CD14-positive monocyte (primary cell): ENCODE results near the gene CACNB4. TPM values are rescaled to one million over a fixed set of nuclear protein-coding genes. Genes with fewer than 3 reads are reported as not detected.

Source experiments
- DNase-seq, 3 donors: peaks; one replicate each; pipeline ENCODE4 v3.0.0-alpha.2; 2011 to 2022
- H2AFZ ChIP-seq: 2 replicates; pipeline ENCODE4 v1.6.0; 2012; ENCODE audit warnings: mild to moderate bottlenecking, low read depth, low read length, inconsistent platforms; ENCODE audit not compliant: insufficient read depth, poor library complexity, severe bottlenecking
- H3K27ac ChIP-seq, 2 donors: 1 replicate in 1 of 2; 2 replicates in 1 of 2; pipeline ENCODE4 v1.5.1; 2012 to 2013; ENCODE audit warnings: low read length in 2 of 2, control low read depth in 1 of 2, inconsistent platforms in 1 of 2, low read depth in 1 of 2, mild to moderate bottlenecking in 1 of 2
- H3K27me3 ChIP-seq, 2 donors: one replicate each; pipeline versions ENCODE4 v1.6.0 to v1.6.1; 2011 to 2013; ENCODE audit warnings: low read length in 2 of 2; ENCODE audit not compliant: control insufficient read depth in 2 of 2, insufficient read depth in 2 of 2
- H3K36me3 ChIP-seq, 2 donors: replicated peaks in 1 of 2; 1 replicate in 1 of 2; 2 replicates in 1 of 2; pipeline versions ENCODE4 v1.5.1 to v1.6.1; 2012 to 2013; ENCODE audit warnings: low read length in 2 of 2, control low read depth in 1 of 2, inconsistent platforms in 1 of 2, mild to moderate bottlenecking in 1 of 2; ENCODE audit not compliant: insufficient read depth in 2 of 2, control insufficient read depth in 1 of 2
- H3K4me1 ChIP-seq, 2 donors: 1 replicate in 1 of 2; 2 replicates in 1 of 2; pipeline versions ENCODE4 v1.5.1 to v1.6.1; 2012 to 2013; ENCODE audit warnings: low read length in 2 of 2, control low read depth in 1 of 2, inconsistent platforms in 1 of 2, mild to moderate bottlenecking in 1 of 2, moderate library complexity in 1 of 2; ENCODE audit not compliant: insufficient read depth in 2 of 2, control insufficient read depth in 1 of 2
- H3K4me2 ChIP-seq: replicated peaks from 2 replicates; pipeline ENCODE3; 2012; ENCODE audit warnings: low read length, moderate library complexity, mild to moderate bottlenecking; ENCODE audit not compliant: poor library complexity, severe bottlenecking; ENCODE audit errors: extremely low read depth
- H3K4me3 ChIP-seq, 3 experiments: fragments of 200-600 bp in 1 of 3; sonication (generic) in 1 of 3; replicated peaks in 1 of 3; 1 replicate in 2 of 3; 2 replicates in 1 of 3; pipeline ENCODE4 v1.5.1; 2011 to 2013; ENCODE audit warnings: low read length in 3 of 3, mild to moderate bottlenecking in 3 of 3, control low read depth in 2 of 3, low read depth in 2 of 3, inconsistent platforms in 1 of 3, moderate library complexity in 1 of 3
- H3K79me2 ChIP-seq: 2 replicates; pipeline ENCODE4 v1.6.0; 2012; ENCODE audit warnings: mild to moderate bottlenecking, control low read depth, inconsistent platforms, low read length, moderate library complexity; ENCODE audit not compliant: insufficient read depth
- H3K9ac ChIP-seq: 2 replicates; pipeline ENCODE4 v1.6.0; 2017; ENCODE audit warnings: low read length, mild to moderate bottlenecking; ENCODE audit not compliant: insufficient read depth, poor library complexity, severe bottlenecking
- H3K9me3 ChIP-seq, 2 donors: replicated peaks in 1 of 2; 1 replicate in 1 of 2; 2 replicates in 1 of 2; pipeline versions ENCODE4 v1.5.1 to v1.6.1; 2012 to 2013; ENCODE audit warnings: low read length in 2 of 2, control low read depth in 1 of 2; ENCODE audit not compliant: control insufficient read depth in 1 of 2, insufficient read depth in 1 of 2
- H4K20me1 ChIP-seq: 2 replicates; pipeline ENCODE4 v1.6.0; 2012; ENCODE audit warnings: mild to moderate bottlenecking, low read length, control low read depth, moderate library complexity; ENCODE audit not compliant: insufficient read depth
- H3K27ac Mint-ChIP-seq, 7 donors: one replicate each; pipeline ENCODE4 v1.8.0; 2020; ENCODE audit warnings: mild to moderate bottlenecking in 7 of 7, mixed read lengths in 7 of 7, moderate library complexity in 6 of 7, inconsistent platforms in 2 of 7
- H3K27me3 Mint-ChIP-seq, 3 donors: one replicate each; pipeline ENCODE4 v1.8.0; 2021 to 2022; ENCODE audit warnings: low read depth in 3 of 3, mild to moderate bottlenecking in 3 of 3, mixed read lengths in 3 of 3, moderate library complexity in 3 of 3, inconsistent platforms in 1 of 3
- H3K36me3 Mint-ChIP-seq, 2 donors: one replicate each; pipeline ENCODE4 v1.8.0; 2020; ENCODE audit warnings: mixed read lengths in 2 of 2, inconsistent platforms in 1 of 2, mild to moderate bottlenecking in 1 of 2
- H3K4me1 Mint-ChIP-seq: one replicate; pipeline ENCODE4 v1.8.0; 2020; ENCODE audit warnings: mild to moderate bottlenecking, mixed read lengths
- H3K4me3 Mint-ChIP-seq, 2 donors: one replicate each; pipeline ENCODE4 v1.8.0; 2020; ENCODE audit warnings: mild to moderate bottlenecking in 2 of 2, mixed read lengths in 2 of 2, moderate library complexity in 1 of 2
- H3K9me3 Mint-ChIP-seq, 7 donors: one replicate each; pipeline ENCODE4 v1.8.0; 2020 to 2022; ENCODE audit warnings: mixed read lengths in 7 of 7, mild to moderate bottlenecking in 6 of 7, moderate library complexity in 6 of 7, inconsistent platforms in 2 of 7
- WGBS: methylation state at CpG from one replicate; pipeline ENCODE4 v1.1.5; 2013; ENCODE audit warnings: missing lambda C conversion rate; ENCODE audit not compliant: insufficient coverage; 5-methylcytosine and 5-hydroxymethylcytosine counted together
- intact Hi-C, 2 donors: fragments of 100-400 bp; cut with micrococcal nuclease; formaldehyde crosslinking; loops; one replicate each; pipeline versions ENCODE4 v1.15.0 to v1.15.1; 2023
- polyA plus RNA-seq, 3 donors: library from polyadenylated mRNA; depleted of rRNA in 1 of 3; unstranded in 2 of 3; stranded (reverse) in 1 of 3; fragments of 300-500 nt in 2 of 3; fragments of >200 nt in 1 of 3; fragmentation: Illumina TruSeq in 2 of 3; gene quantifications; 1 replicate in 2 of 3; 2 replicates in 1 of 3; pipeline ENCODE4 v1.2.3, GENCODE V29; 2012 to 2021
- TF ChIP-seq, protein P1 (sequence below): fragments of 200-600 bp; IDR thresholded peaks from one replicate; pipeline ENCODE4 v1.8.0; 2022; ENCODE audit warnings: antibody characterized with exemption, mild to moderate bottlenecking

CACNB4 gene
- polyA plus RNA-seq, 3 donors = 0.44 to 1.9 (median 1.1) TPM

DNA sequence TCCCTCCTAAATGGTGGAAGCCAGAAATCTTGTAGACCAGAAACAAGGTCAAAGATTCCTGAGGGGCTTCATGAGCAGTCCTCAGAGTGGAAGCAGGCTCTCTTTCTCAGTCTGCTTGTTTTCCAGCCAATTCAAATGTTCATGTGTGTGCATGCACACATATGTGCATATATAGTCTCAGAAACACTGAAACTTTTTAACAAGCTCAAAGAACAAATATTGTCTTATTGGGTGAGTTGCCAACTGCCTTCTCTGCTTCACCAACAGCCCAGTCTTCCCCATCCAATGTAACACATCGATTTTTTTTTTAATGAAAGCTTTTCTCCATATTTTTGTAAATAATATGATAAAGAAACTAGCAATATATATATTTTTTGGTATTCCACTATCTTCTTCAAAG lies 3.7 kb downstream of the CACNB4 start:
- Mint-ChIP-seq H3K27me3 (peaks cover 22 to 42% (median 26%) of the 10 kb centered on the region in 3 donors), H3K4me3 (no peak overlapping the region), H3K4me1 (peaks cover 43% of the 10 kb centered on the region), H3K27ac (no peak overlapping the region), H3K9me3 (peaks cover 0 to 17% (median 3%) of the 10 kb centered on the region in 7 donors), H3K36me3 (peaks cover 2 to 6% of the 10 kb centered on the region in 2 donors)
- no peak overlapping the region for H3K4me3 ChIP-seq
- no peaks in the 10 kb centered on the region for H3K36me3 ChIP-seq
- no CpG with 5 or more reads among the region's 1 CpG for WGBS
- no peaks in the 10 kb centered on the region for H4K20me1 ChIP-seq
- no peak for DNase-seq
- H3K9me3 ChIP-seq = no peaks in the 10 kb centered on the region
- no peak overlapping the region for H3K9ac ChIP-seq
- peaks cover 28 to 32% of the 10 kb centered on the region in 2 donors for H3K4me1 ChIP-seq
- intact Hi-C loops = loop anchor here in 1 of 2 donors (5.0 kb wide), 1 partner anchor 48 kb away; no protein-coding TSS in a partner anchor
- peaks cover 15 to 32% of the 10 kb centered on the region in 2 donors for H3K27me3 ChIP-seq
- no peak overlapping the region for H2AFZ ChIP-seq
- no peaks in the 10 kb centered on the region for H3K79me2 ChIP-seq
- no peak overlapping the region for H3K27ac ChIP-seq
- H3K4me2 ChIP-seq = no peak overlapping the region
- TF ChIP-seq, protein P1, sequence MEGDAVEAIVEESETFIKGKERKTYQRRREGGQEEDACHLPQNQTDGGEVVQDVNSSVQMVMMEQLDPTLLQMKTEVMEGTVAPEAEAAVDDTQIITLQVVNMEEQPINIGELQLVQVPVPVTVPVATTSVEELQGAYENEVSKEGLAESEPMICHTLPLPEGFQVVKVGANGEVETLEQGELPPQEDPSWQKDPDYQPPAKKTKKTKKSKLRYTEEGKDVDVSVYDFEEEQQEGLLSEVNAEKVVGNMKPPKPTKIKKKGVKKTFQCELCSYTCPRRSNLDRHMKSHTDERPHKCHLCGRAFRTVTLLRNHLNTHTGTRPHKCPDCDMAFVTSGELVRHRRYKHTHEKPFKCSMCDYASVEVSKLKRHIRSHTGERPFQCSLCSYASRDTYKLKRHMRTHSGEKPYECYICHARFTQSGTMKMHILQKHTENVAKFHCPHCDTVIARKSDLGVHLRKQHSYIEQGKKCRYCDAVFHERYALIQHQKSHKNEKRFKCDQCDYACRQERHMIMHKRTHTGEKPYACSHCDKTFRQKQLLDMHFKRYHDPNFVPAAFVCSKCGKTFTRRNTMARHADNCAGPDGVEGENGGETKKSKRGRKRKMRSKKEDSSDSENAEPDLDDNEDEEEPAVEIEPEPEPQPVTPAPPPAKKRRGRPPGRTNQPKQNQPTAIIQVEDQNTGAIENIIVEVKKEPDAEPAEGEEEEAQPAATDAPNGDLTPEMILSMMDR = no peak

DNA sequence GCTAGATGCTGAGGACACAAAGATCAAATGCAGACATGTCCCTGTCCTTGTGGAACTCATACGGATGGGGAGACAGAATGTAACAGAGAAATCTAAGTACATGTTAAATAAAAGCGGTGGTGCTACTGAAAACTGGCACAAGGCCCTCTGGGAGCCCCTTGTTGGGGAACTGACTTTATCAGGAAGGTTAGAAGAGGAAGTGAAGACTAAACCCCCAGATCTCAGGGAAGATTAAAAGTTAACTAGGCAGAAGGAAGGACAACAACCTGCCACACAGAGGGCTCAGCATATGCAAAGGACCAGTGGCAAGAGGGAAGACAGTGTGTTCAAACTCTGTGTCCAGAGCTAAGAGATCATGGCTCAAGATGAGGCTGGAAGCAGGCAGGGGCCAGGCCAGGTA lies 4.8 kb downstream of the CACNB4 start:
- Histone ChIP-seq H3K27me3 (peaks cover 6 to 21% of the 10 kb centered on the region in 2 donors), H3K79me2 (no peaks in the 10 kb centered on the region), H3K9me3 (no peaks in the 10 kb centered on the region), H3K4me2 (no peak overlapping the region), H3K36me3 (no peaks in the 10 kb centered on the region), H2AFZ (no peak overlapping the region), H4K20me1 (no peaks in the 10 kb centered on the region), H3K4me3 (no peak overlapping the region), H3K4me1 (peaks cover 33 to 36% of the 10 kb centered on the region in 2 donors), H3K27ac (no peak overlapping the region), H3K9ac (no peak overlapping the region)
- TF ChIP-seq, protein P1 = no peak
- Mint-ChIP-seq H3K4me3 (no peak overlapping the region), H3K27me3 (peaks cover 12 to 31% (median 17%) of the 10 kb centered on the region in 3 donors), H3K9me3 (peaks cover 0 to 13% (median 0%) of the 10 kb centered on the region in 7 donors), H3K36me3 (no peaks in the 10 kb centered on the region), H3K27ac (no peak overlapping the region), H3K4me1 (peaks cover 47% of the 10 kb centered on the region)
- DNase-seq = no peak
- WGBS = 67% methylated on average over 2 of the region's 2 CpGs
- intact Hi-C loops = no loop called here
